ENCODE measurements around the gene GRXCR1. TPM values are rescaled to one million over a fixed set of nuclear protein-coding genes. Genes with fewer than 3 reads are reported as not detected.

Gene GRXCR1
- total RNA-seq, 2 experiments from 2014 or later: not detected

Other genes with a start within 250 kb of the GRXCR1 start
- gene ATP8A1, start 235.6 kb upstream of the GRXCR1 start, total RNA-seq: 10 to 100 TPM; 28.9 to 29.1 TPM